ENCODE data around the gene NLGN1.

- no peak for TF ChIP-seq CTCF (IDR thresholded peaks at IDR 0.05)
- no peak for TF ChIP-seq POLR2A (IDR thresholded peaks at IDR 0.05)
- TF ChIP-seq EP300 (IDR thresholded peaks at IDR 0.05), result no peak
Observed at GRCh38 chr3:173742491-173742890, 344.9 kb downstream of the NLGN1 start.
